ENCODE results near the gene CFAP65. TPM values are rescaled to one million over a fixed set of nuclear protein-coding genes. Genes with fewer than 3 reads are reported as not detected.
A peak's percentile ranks its signal among the peaks of the same experiment; 100 is the strongest.

The CFAP65 gene
- total and polyA plus RNA-seq, 2 of the 13 experiments (the other 11 are each of a cell fraction or from before 2014, with no cell fraction given), result 0.05 TPM; not detected in 1

- no peak for TF ChIP-seq NR2F1 (CRISPR knock-in tag; IDR thresholded peaks at IDR 0.05)
- TF ChIP-seq YY1 (IDR thresholded peaks at IDR 0.05; ENCODE audit: insufficient read depth, insufficient replicate concordance, low read depth, low read length), result no peak
- no peak for TF ChIP-seq TRIM22 (IDR thresholded peaks at IDR 0.05)
- TF ChIP-seq ZNF703 (CRISPR knock-in tag; IDR thresholded peaks at IDR 0.05; ENCODE audit: borderline replicate concordance), result no peak
- TF ChIP-seq SIN3B (IDR thresholded peaks at IDR 0.05; ENCODE audit: low read length), result no peak
- TF ChIP-seq ZNF576 (CRISPR knock-in tag; IDR thresholded peaks at IDR 0.05), result no peak
- peak; percentile 27; the same call in 1 of the 2 replicates for TF ChIP-seq ZBTB10 (CRISPR knock-in tag; IDR thresholded peaks at IDR 0.05; ENCODE audit: borderline replicate concordance)
- TF ChIP-seq CHD4 (IDR thresholded peaks at IDR 0.05; ENCODE audit: borderline replicate concordance, low read length), result no peak
- TF ChIP-seq SSRP1 (CRISPR knock-in tag; IDR thresholded peaks at IDR 0.05), result no peak
- no peak for TF ChIP-seq SRSF4 (IDR thresholded peaks at IDR 0.05; ENCODE audit: low read depth, low read length, poor library complexity, severe bottlenecking)
- no peak for TF ChIP-seq MLX (CRISPR knock-in tag; IDR thresholded peaks at IDR 0.05)
- 0 out of 2 replicates have a peak, but pooled peaks have one; percentile 33 for TF ChIP-seq CENPT (CRISPR knock-in tag; IDR thresholded peaks at IDR 0.05; ENCODE audit: low read depth)
- no peak for TF ChIP-seq HDAC1 (CRISPR knock-in tag; IDR thresholded peaks at IDR 0.05)
- no peak for TF ChIP-seq MYPOP (CRISPR knock-in tag; IDR thresholded peaks at IDR 0.05)
- no peak for TF ChIP-seq ZSCAN29 (CRISPR knock-in tag; conservative IDR thresholded peaks at IDR 0.05)
- TF ChIP-seq ATRX (CRISPR knock-in tag; IDR thresholded peaks at IDR 0.05; ENCODE audit: borderline replicate concordance), result no peak
- TF ChIP-seq HINFP (CRISPR knock-in tag; IDR thresholded peaks at IDR 0.05; ENCODE audit: low read depth), result peak; percentile 49; the same call in 1 of the 2 replicates
- TF ChIP-seq ERF (CRISPR knock-in tag; IDR thresholded peaks at IDR 0.05), result peak; percentile 96
- peak; percentile 95 for TF ChIP-seq LRRFIP1 (CRISPR knock-in tag; conservative IDR thresholded peaks at IDR 0.05)
Measured at GRCh38 chr2:219045937-219046550, 4.7 kb upstream of the CFAP65 start (continued).

Measured in HepG2 (cell line).